Prostate gland (tissue), 2 donors: Measurements from ENCODE around the gene SRRM4. TPM values are rescaled to one million over a fixed set of nuclear protein-coding genes. Genes with fewer than 3 reads are reported as not detected.

Experiments used
- DNase-seq: peaks from one replicate; pipeline ENCODE4 v3.0.0-alpha.2; 2019; ENCODE audit warnings: low spot score
- H3K27ac ChIP-seq, 2 donors: fragments of 200-600 bp; sonication (generic); 2 replicates each; pipeline ENCODE4 v1.5.1; 2017 to 2019
- H3K27me3 ChIP-seq: fragments of 200-600 bp; sonication (generic); replicated peaks from 2 replicates; pipeline ENCODE4 v1.5.1; 2019; ENCODE audit not compliant: insufficient read depth
- H3K36me3 ChIP-seq, 2 donors: fragments of 200-600 bp; sonication (generic); 1 replicate in 1 of 2; 2 replicates in 1 of 2; pipeline versions ENCODE4 v1.5.1 to v1.8.1; 2017 to 2019
- H3K4me1 ChIP-seq: fragments of 200-600 bp; sonication (generic); replicated peaks from 2 replicates; pipeline ENCODE4 v1.5.1; 2019
- H3K4me3 ChIP-seq, 2 donors: fragments of 200-600 bp; sonication (generic); 2 replicates each; pipeline ENCODE4 v1.5.1; 2017 to 2019
- H3K9me3 ChIP-seq: fragments of 200-600 bp; sonication (generic); 2 replicates; pipeline ENCODE4 v1.5.1; 2017
- POLR2A ChIP-seq: fragments of 450-650 bp; IDR thresholded peaks from one replicate; pipeline ENCODE4 v1.6.1; 2016; ENCODE audit warnings: antibody characterized with exemption, mild to moderate bottlenecking
- POLR2AphosphoS5 ChIP-seq: sonication (generic); formaldehyde crosslinking; IDR thresholded peaks from one replicate; pipeline ENCODE4 v1.6.1; 2017; ENCODE audit warnings: antibody characterized with exemption
- WGBS: methylation state at CpG from one replicate; pipeline ENCODE4 v1.1.5; 2018; 5-methylcytosine and 5-hydroxymethylcytosine counted together
- intact Hi-C: fragments of 100-400 bp; cut with DNase I; formaldehyde crosslinking; loops from one replicate; pipeline ENCODE4 v1.14.2; 2022
- total RNA-seq, 2 donors: library from RNA; depleted of rRNA; stranded (reverse); fragments of >200 nt; gene quantifications; one replicate each; pipeline ENCODE4 v1.1.0, GENCODE V29; 2016
- TF ChIP-seq, protein P1 (sequence below), 4 experiments: fragments of 200-600 bp in 2 of 4; fragments of 450-650 bp in 2 of 4; sonication (generic) in 2 of 4; IDR thresholded peaks; 1 replicate in 3 of 4; 2 replicates in 1 of 4; pipeline ENCODE4 v1.5.1; 2016 to 2019; ENCODE audit warnings: antibody characterized with exemption in 4 of 4, mild to moderate bottlenecking in 2 of 4, moderate library complexity in 2 of 4

Gene SRRM4
- total RNA-seq, 2 donors from 2014 or later = 0.05 to 0.11 TPM

DNA sequence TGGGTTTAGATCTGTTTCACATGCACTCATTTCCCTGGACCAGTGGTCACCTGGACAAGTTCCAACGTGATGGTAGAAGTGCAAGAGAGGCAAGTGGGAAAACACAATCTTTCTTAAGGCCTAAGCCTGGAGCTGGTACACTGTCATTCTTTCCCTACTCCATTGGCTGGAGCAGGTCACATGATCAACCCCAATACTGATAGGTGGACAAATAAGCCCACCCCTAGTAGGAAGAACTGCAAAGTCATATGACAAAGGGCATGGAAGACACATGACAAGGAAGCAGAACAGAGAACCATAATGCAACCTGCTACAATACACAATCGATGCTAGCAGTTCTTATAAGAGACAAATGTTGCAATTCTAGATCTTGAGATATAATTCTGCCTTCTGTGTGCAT, 66.3 kb downstream of the SRRM4 start:
- 65% methylated on average over 2 of the region's 2 CpGs for WGBS
- H3K36me3 ChIP-seq = no peaks in the 10 kb centered on the region
- no peak overlapping the region for H3K27ac ChIP-seq
- TF ChIP-seq POLR2AphosphoS5 = no peak
- TF ChIP-seq POLR2A = no peak
- H3K9me3 ChIP-seq = no peaks in the 10 kb centered on the region
- intact Hi-C loops = no loop called here
- no peak for DNase-seq
- no peaks in the 10 kb centered on the region for H3K4me1 ChIP-seq
- no peaks in the 10 kb centered on the region for H3K27me3 ChIP-seq
- H3K4me3 ChIP-seq = no peak overlapping the region

DNA sequence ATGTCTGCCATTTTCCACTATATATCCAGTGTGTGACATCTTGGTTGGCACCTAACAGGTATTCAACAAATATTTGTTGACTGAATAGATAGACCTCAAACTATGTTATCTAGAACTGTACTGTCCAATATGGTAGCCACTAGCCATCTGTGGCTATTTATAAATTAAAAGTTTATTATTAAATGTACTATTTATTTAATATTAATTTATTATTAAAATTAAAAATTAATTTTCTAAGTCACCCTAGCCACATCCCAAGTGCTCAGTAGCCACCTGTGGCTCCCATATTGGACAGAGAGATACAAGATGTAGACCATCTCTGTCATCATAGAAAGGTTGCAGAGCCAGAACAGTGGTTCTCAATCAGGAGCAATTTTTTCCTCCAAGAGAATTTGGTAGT, 69.3 kb downstream of the SRRM4 start:
- DNase-seq = no peak
- Histone ChIP-seq H3K4me1 (no peaks in the 10 kb centered on the region), H3K27me3 (no peaks in the 10 kb centered on the region), H3K27ac (no peak overlapping the region), H3K9me3 (no peaks in the 10 kb centered on the region), H3K4me3 (no peak overlapping the region), H3K36me3 (no peaks in the 10 kb centered on the region)
- intact Hi-C loops = no loop called here
- TF ChIP-seq POLR2A (no peak), POLR2AphosphoS5 (no peak)
- TF ChIP-seq, protein P1, sequence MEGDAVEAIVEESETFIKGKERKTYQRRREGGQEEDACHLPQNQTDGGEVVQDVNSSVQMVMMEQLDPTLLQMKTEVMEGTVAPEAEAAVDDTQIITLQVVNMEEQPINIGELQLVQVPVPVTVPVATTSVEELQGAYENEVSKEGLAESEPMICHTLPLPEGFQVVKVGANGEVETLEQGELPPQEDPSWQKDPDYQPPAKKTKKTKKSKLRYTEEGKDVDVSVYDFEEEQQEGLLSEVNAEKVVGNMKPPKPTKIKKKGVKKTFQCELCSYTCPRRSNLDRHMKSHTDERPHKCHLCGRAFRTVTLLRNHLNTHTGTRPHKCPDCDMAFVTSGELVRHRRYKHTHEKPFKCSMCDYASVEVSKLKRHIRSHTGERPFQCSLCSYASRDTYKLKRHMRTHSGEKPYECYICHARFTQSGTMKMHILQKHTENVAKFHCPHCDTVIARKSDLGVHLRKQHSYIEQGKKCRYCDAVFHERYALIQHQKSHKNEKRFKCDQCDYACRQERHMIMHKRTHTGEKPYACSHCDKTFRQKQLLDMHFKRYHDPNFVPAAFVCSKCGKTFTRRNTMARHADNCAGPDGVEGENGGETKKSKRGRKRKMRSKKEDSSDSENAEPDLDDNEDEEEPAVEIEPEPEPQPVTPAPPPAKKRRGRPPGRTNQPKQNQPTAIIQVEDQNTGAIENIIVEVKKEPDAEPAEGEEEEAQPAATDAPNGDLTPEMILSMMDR (IDR thresholded peaks at IDR 0.05) = no peak

DNA sequence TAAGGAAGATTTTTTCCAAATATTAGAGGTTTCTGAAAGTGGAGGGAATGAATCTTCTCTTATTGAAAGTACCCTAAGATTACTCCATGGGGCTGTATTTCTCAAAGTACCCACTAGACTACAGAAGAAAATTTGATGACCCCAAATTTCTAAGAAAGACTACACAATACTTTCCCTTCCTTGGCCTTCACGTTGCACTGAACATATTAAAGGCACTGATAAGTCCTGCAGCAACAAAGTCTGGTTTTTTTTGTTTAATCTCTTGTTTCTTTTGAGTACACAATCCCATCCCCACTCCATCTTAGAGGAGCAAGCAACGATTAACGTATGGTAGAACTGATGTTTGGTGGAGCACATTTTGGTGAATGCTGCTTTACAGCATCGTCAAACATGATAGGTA, 70.1 kb downstream of the SRRM4 start:
- TF ChIP-seq POLR2AphosphoS5 = no peak
- TF ChIP-seq POLR2A = no peak
- TF ChIP-seq, protein P1 (IDR thresholded peaks at IDR 0.05) = no peak
- H3K27me3 ChIP-seq = no peaks in the 10 kb centered on the region
- intact Hi-C loops = no loop called here
- H3K27ac ChIP-seq = no peak overlapping the region
- no peaks in the 10 kb centered on the region for H3K36me3 ChIP-seq
- no peaks in the 10 kb centered on the region for H3K4me1 ChIP-seq
- H3K9me3 ChIP-seq = no peaks in the 10 kb centered on the region
- DNase-seq = no peak
- WGBS = 85% methylated on average over 4 of the region's 4 CpGs
- no peak overlapping the region for H3K4me3 ChIP-seq

DNA sequence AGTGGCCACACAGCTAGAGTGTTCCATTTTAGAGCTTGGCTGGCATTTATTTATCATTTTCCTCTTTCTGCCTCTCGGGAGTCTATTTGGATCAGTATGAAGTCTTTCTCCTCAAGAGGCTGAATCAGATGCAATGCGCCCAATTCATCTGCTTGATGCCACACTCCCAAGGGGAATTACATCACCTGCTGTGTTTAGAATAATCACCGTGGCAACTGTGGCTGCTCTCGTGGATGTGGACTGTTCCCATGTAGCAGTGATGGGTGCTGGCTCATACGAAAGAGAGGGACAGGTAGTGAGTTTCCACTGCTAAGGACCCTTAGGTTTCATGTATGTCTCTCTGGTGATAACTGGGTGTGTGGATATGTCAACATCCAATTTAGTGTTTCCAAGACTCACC, 70.7 kb downstream of the SRRM4 start:
- Histone ChIP-seq H3K36me3 (no peaks in the 10 kb centered on the region), H3K4me3 (no peak overlapping the region), H3K27me3 (no peaks in the 10 kb centered on the region), H3K27ac (no peak overlapping the region), H3K9me3 (no peaks in the 10 kb centered on the region), H3K4me1 (no peaks in the 10 kb centered on the region)
- intact Hi-C loops = no loop called here
- TF ChIP-seq, protein P1 (IDR thresholded peaks at IDR 0.05) = no peak
- TF ChIP-seq POLR2AphosphoS5 (no peak), POLR2A (no peak)
- DNase-seq = no peak
- WGBS = 88% methylated on average over 5 of the region's 5 CpGs

DNA sequence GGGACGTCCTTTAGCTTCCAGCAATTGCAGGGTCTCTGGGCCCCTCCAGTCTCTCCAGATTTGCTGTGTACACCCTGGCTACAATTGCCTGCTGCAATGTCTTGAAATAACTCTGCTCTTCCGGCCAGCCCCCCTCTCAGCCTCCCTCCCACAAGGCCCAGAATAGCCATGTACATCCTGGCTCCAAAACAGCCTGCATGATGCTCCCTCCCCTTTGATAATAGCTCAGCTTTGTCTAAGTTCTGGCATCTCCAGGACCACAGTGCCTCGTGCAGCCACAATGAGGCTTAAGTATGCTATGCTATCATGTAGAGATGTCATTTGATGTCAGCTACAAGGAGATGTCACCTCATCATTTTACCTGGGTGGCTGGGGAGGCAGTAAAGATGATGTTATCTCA, 74.6 kb downstream of the SRRM4 start:
- Histone ChIP-seq H3K4me3 (no peak overlapping the region), H3K36me3 (no peaks in the 10 kb centered on the region), H3K9me3 (no peaks in the 10 kb centered on the region), H3K27me3 (no peaks in the 10 kb centered on the region), H3K4me1 (no peaks in the 10 kb centered on the region), H3K27ac (no peak overlapping the region)
- TF ChIP-seq POLR2A (no peak), POLR2AphosphoS5 (no peak)
- TF ChIP-seq, protein P1 (IDR thresholded peaks at IDR 0.05) = no peak
- 63% methylated on average over 3 of the region's 3 CpGs for WGBS
- intact Hi-C loops = no loop called here
- DNase-seq = no peak
